Astrocyte of the spinal cord (primary cell): ENCODE results near the gene FBXO45.
A peak's percentile ranks its signal among the peaks of the same experiment; 100 is the strongest.
"Not testable (repeated sequence)": the region's sequence is repeated elsewhere in the genome, so short reads cannot be mapped to it uniquely, and the experiment has no call there.

ENCODE experiments used
- DNase-seq: peaks from one replicate; pipeline ENCODE4 v3.0.0; 2011; ENCODE audit warnings: low read depth, low spot score
- H3K4me3 ChIP-seq: 2 replicates; pipeline ENCODE4 v1.5.1; 2011; ENCODE audit warnings: low read depth, mild to moderate bottlenecking, low read length, moderate library complexity
- in situ Hi-C: cut with HindIII; loops from 2 replicates; pipeline ENCODE4 v1.10.0; 2017; ENCODE audit warnings: low sequenced_read_pairs
- TF ChIP-seq, protein P1 (sequence below): IDR thresholded peaks from 2 replicates; pipeline ENCODE4 v1.5.1; 2012; ENCODE audit warnings: low read depth, mild to moderate bottlenecking, low read length, inconsistent platforms

FBXO45 gene

DNA sequence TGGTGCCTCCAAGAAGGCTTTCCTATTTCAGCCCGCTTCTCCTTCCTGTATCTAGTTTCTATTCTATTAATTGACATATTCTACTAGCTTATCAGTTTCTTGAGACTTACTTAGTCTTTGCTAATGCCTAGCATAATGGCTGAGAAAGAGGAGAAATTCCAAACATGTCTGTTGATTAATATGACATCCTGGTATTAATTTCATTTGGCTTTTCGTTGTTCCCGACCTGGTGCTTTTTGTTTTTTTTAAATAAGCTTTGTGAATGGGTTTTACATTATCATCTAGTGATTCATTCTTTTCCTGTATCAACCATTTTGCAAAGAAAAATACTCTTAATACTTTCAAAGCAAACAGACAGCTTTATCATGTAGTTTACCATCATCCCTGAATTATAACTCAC lies 13.2 kb upstream of the FBXO45 start:
- DNase-seq: no peak
- H3K4me3 ChIP-seq: no peak overlapping the region
- in situ Hi-C loops: no loop called here
- TF ChIP-seq, protein P1, sequence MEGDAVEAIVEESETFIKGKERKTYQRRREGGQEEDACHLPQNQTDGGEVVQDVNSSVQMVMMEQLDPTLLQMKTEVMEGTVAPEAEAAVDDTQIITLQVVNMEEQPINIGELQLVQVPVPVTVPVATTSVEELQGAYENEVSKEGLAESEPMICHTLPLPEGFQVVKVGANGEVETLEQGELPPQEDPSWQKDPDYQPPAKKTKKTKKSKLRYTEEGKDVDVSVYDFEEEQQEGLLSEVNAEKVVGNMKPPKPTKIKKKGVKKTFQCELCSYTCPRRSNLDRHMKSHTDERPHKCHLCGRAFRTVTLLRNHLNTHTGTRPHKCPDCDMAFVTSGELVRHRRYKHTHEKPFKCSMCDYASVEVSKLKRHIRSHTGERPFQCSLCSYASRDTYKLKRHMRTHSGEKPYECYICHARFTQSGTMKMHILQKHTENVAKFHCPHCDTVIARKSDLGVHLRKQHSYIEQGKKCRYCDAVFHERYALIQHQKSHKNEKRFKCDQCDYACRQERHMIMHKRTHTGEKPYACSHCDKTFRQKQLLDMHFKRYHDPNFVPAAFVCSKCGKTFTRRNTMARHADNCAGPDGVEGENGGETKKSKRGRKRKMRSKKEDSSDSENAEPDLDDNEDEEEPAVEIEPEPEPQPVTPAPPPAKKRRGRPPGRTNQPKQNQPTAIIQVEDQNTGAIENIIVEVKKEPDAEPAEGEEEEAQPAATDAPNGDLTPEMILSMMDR: no peak

DNA sequence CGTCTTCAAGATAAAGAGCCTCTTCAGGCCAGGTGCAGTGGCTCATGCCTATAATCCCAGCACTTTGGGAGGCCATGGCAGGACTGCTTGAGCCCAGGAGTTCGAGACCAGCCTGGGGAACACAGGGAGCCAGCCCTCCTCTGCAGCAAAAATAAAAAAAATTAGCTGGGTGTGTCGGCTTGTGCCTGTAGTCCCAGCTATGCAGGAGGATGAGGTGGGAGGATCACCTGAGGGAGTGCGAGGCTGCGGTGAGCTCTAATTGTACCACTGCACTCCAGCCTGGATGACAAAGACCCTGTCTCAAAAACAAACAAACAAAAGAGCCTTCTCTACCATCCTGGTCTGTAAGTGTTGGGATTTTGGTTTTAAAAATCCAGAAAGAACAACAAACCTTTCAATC lies 11.2 kb upstream of the FBXO45 start:
- no peak for DNase-seq
- no peak overlapping the region for H3K4me3 ChIP-seq
- TF ChIP-seq, protein P1: no peak
- in situ Hi-C loops: no loop called here

DNA sequence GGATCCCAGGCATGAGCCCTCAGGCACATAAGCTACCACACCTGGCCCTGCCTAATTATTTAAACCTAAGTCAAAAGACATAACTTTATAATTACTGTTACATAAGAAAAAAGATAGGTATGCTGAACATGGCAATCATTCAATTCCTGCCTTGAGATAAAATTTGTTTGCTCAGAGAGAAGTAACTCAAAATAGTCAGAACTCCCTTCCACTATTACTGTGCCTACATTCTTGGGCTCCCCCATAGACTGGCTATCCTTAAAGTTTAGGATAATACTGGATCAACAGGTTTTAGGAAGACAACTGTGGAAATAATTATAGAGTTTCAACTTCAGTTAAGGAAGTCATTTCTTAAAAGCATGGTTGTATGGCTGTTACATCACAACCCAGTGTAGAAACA lies 10.0 kb upstream of the FBXO45 start:
- in situ Hi-C loops: no loop called here
- TF ChIP-seq, protein P1: no peak
- H3K4me3 ChIP-seq: no peak overlapping the region
- DNase-seq: no peak

DNA sequence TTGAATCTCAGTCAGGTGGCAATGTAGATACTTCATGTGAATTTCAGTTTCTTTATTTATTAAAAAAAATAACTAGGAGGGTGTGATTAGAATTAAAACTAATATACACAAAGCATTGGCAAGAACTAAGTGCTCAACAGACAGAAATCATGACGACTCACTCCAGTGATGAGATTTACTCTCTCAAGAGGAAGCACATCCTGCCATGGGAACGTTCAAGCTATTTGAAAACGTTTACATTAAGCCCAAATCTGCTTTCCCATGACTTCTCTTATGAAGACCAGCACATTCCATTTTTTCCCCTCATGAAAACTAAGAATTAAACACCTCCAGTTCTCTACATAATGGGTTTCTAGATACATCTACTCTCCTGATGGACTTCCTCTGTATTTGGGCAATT lies 8.6 kb upstream of the FBXO45 start:
- TF ChIP-seq, protein P1: no peak
- in situ Hi-C loops: no loop called here
- H3K4me3 ChIP-seq: no peak overlapping the region
- no peak for DNase-seq

DNA sequence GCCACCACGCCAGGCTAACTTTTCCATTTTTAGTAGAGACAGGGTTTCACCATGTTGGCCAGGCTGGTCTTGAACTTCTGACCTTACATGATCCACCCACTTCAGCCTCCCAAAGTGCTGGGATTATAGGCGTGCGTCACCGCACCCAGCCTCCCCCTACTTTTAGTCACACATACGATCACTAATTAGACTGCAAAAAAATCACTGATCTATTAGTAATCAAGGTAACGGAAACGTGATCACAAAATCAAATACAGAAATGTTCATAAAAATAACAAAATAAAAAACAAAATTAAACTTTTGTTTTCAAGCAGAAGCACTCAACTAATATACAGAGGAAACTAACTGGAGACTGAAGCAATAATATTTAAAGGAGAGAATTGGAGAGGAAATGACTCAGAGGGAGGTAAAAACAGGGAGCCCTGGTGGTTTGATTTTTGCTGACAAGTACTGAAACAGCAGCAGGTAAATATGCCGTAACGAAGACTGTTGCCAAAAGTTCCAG lies 4.7 kb upstream of the FBXO45 start:
- TF ChIP-seq, protein P1: no peak
- in situ Hi-C loops: no loop called here
- peak; percentile 40 for DNase-seq
- no peak overlapping the region for H3K4me3 ChIP-seq

DNA sequence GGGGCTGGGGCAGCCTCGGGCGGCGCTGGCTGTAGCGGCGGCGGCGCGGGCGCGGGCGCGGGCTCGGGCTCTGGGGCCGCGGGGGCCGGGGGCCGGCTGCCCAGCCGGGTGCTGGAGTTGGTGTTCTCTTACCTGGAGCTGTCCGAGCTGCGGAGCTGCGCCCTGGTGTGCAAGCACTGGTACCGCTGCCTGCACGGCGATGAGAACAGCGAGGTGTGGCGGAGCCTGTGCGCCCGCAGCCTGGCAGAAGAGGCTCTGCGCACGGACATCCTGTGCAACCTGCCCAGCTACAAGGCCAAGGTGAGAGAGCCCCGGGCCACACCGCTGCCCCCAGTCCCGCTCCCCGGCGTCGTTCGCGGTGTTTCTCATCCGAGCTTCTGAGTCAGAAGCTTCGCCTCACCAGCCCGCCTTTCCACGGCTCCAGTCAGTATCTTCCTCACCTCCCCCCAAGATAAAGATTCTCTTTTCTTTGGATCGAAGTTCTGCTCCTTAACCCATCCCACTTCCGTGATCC lies 600 bp downstream of the FBXO45 start:
- peak; percentile 11 for DNase-seq
- peak overlapping the region; percentile 97 for H3K4me3 ChIP-seq
- in situ Hi-C loops: no loop called here
- TF ChIP-seq, protein P1: no peak

DNA sequence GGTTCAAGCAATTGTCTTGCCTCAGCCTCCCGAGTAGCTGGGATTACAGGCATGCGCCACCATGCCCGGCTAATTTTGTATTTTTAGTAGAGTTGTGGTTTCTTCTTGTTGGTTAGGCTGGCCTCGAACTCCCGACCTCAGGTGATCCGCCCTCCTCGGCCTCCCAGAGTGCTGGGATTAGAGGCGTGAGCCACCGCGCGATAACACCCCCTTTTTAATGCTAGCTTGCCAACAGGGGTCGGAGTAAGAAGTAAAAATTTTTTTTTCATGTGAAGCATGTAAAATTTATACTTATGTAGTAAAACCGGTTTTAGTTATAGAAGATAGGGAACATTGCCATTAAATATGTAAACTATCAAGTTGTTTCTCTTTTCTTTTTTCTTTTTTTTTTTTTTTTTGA lies 1.9 kb downstream of the FBXO45 start:
- H3K4me3 ChIP-seq, DNase-seq, in situ Hi-C loops: not testable (repeated sequence)
